ENCODE data around the gene AGO1. TPM values are rescaled to one million over a fixed set of nuclear protein-coding genes. Genes with fewer than 3 reads are reported as not detected.

The AGO1 gene
- total RNA-seq, 4 donors from 2014 or later = 11.2 to 12.6 (median 12.4) TPM

DNA sequence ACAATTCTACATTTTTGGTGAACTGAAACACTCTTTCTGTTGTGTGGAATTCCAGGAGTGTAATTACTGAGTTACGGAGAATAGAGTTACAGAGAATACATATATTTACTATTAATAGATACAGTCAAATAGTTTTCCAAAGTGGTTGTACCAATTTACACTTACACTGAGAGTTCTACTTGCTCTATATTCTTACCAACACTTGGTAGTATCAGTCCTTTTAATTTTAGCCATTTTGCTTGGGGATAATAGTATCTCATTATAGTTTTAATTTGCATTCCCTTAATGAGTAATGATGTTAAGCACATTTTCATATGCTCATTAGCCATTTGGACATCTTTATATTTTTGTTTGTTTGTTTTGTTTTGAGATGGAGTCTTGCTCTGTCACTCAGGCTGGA is 46.3 kb upstream of the AGO1 start:
- Histone ChIP-seq H3K4me1 (no peaks in the 10 kb centered on the region), H3K36me3 (peaks cover 2 to 84% of the 10 kb centered on the region in 2 donors), H3K27me3 (no peaks in the 10 kb centered on the region), H3K27ac (no peak overlapping the region), H3K4me3 (no peak overlapping the region), H3K9me3 (no peaks in the 10 kb centered on the region)
- DNase-seq = no peak
- no peak for ATAC-seq
- in situ Hi-C loops (cut with MboI; ENCODE audit: low sequenced_read_pairs in 4 of 4) (no loop called here), intact Hi-C loops (cut with DNase I; ENCODE audit: low total_unique reads) (no loop called here)
- TF ChIP-seq, protein P1, sequence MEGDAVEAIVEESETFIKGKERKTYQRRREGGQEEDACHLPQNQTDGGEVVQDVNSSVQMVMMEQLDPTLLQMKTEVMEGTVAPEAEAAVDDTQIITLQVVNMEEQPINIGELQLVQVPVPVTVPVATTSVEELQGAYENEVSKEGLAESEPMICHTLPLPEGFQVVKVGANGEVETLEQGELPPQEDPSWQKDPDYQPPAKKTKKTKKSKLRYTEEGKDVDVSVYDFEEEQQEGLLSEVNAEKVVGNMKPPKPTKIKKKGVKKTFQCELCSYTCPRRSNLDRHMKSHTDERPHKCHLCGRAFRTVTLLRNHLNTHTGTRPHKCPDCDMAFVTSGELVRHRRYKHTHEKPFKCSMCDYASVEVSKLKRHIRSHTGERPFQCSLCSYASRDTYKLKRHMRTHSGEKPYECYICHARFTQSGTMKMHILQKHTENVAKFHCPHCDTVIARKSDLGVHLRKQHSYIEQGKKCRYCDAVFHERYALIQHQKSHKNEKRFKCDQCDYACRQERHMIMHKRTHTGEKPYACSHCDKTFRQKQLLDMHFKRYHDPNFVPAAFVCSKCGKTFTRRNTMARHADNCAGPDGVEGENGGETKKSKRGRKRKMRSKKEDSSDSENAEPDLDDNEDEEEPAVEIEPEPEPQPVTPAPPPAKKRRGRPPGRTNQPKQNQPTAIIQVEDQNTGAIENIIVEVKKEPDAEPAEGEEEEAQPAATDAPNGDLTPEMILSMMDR (IDR thresholded peaks at IDR 0.05 in 4 of 5, conservative IDR thresholded peaks at IDR 0.05 in 1 of 5) = no peak
- no peak for TF ChIP-seq POLR2A (IDR thresholded peaks at IDR 0.05)

DNA sequence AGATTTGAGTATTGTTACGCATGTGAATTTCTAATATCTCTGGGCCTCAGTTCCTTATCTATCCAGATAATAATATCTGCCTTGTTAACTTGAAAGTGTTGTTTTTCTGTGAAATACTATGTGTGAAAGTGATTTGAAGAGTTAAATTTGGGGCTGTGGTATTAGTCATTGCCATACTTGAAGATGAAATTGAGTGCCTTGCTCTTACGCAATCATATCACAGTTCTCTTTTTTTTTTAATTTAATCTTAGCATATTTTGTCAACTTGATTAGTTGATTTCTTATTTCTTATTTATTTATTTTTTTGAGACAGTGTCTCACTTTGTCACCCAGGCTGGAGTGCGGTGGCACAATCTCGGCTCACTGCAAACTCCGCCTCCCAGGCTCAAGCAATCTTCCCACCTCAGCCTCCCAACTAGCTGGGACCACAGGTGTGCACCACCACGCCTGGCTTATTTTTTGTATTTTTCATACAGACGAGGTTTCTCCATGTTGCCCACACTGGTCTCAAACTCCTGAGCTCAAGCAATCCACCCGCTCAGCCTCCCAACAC is 44.2 kb upstream of the AGO1 start:
- Histone ChIP-seq H3K4me1 (no peaks in the 10 kb centered on the region), H3K27me3 (no peaks in the 10 kb centered on the region), H3K27ac (no peak overlapping the region), H3K4me3 (no peak overlapping the region), H3K9me3 (no peaks in the 10 kb centered on the region), H3K36me3 (peaks cover 2 to 86% of the 10 kb centered on the region in 2 donors)
- intact Hi-C loops (cut with DNase I; ENCODE audit: low total_unique reads) (no loop called here), in situ Hi-C loops (cut with MboI; ENCODE audit: low sequenced_read_pairs in 4 of 4) (no loop called here)
- DNase-seq = no peak
- TF ChIP-seq POLR2A (IDR thresholded peaks at IDR 0.05) = no peak
- TF ChIP-seq, protein P1 (IDR thresholded peaks at IDR 0.05 in 4 of 5, conservative IDR thresholded peaks at IDR 0.05 in 1 of 5) = no peak
- no peak for ATAC-seq

DNA sequence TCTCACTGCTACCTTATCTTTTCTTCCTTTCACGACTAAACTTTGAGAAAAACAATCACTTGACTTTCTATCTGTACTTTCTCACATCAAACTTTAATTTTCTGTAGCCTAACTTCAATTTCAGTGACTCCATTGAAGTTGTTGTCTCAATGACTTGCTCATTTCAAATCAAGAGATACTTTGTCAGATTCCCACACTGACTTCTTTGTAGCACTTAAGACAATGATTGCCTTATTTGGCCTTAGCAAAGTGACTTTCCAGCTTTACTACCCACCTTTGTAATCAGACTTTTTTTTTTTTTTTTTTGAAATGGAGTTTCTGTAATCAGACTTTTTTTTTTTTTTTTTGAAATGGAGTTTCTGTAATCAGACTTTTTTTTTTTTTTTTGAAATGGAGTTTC is 38.2 kb upstream of the AGO1 start:
- ATAC-seq (no peak), DNase-seq (no peak)
- H3K36me3 ChIP-seq = peaks cover 0 to 44% of the 10 kb centered on the region in 2 donors
- intact Hi-C loops (cut with DNase I; ENCODE audit: low total_unique reads) (no loop called here), in situ Hi-C loops (cut with MboI; ENCODE audit: low sequenced_read_pairs in 4 of 4) (no loop called here)
- no peak overlapping the region for H3K4me3 ChIP-seq
- no peaks in the 10 kb centered on the region for H3K9me3 ChIP-seq
- peaks cover 4 to 7% of the 10 kb centered on the region in 2 donors for H3K4me1 ChIP-seq
- TF ChIP-seq, protein P1 (IDR thresholded peaks at IDR 0.05 in 4 of 5, conservative IDR thresholded peaks at IDR 0.05 in 1 of 5) = no peak
- no peak for TF ChIP-seq POLR2A (IDR thresholded peaks at IDR 0.05)
- H3K27me3 ChIP-seq = no peaks in the 10 kb centered on the region
- no peak overlapping the region for H3K27ac ChIP-seq

DNA sequence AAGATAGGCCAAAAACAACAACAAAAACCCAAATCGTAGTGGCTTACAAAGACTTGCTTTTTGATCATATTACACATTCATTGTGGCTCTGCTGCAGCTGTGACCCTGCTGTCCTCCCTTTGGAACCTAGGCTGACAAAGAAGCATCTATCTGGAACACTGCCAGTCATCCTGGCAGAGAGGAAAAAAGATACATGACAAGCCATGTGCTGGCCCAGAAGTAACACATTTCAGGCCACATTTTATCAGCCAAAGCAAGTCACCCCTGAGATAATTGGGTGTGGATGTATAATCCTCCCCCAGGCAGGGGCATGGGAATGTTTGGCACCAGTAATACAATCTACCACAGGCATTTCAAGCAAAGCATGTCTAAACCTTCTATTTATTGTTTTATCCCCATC is 37.2 kb upstream of the AGO1 start:
- no peak for ATAC-seq
- no peak for DNase-seq
- no peak overlapping the region for H3K27ac ChIP-seq

More for the DNA sequence above, 37.2 kb upstream of the AGO1 start:
- H3K4me1 ChIP-seq = peaks cover 5 to 7% of the 10 kb centered on the region in 2 donors
- no peaks in the 10 kb centered on the region for H3K27me3 ChIP-seq
- in situ Hi-C loops (cut with MboI; ENCODE audit: low sequenced_read_pairs in 4 of 4) = no loop called here
- intact Hi-C loops (cut with DNase I; ENCODE audit: low total_unique reads) = no loop called here
- H3K36me3 ChIP-seq = peaks cover 0 to 41% of the 10 kb centered on the region in 2 donors
- H3K4me3 ChIP-seq = no peak overlapping the region
- no peaks in the 10 kb centered on the region for H3K9me3 ChIP-seq
- TF ChIP-seq, protein P1 (IDR thresholded peaks at IDR 0.05 in 4 of 5, conservative IDR thresholded peaks at IDR 0.05 in 1 of 5) = no peak
- no peak for TF ChIP-seq POLR2A (IDR thresholded peaks at IDR 0.05)

All from gastrocnemius medialis (tissue), 4 donors.